Heart left ventricle (tissue), 13 donors: ENCODE results near the gene CCDC33.

Experiments used
- POLR2A ChIP-seq, 2 donors: fragments of 450-650 bp; IDR thresholded peaks; one replicate each; pipeline ENCODE4 v1.6.1; 2017; ENCODE audit warnings: antibody characterized with exemption in 2 of 2, mild to moderate bottlenecking in 2 of 2, moderate library complexity in 2 of 2
- TF ChIP-seq, protein P1 (sequence below), 12 donors: fragments of 200-600 bp; sonication (generic) in 4 of 12; IDR thresholded peaks; one replicate each; pipeline versions ENCODE4 v1.5.0 to v1.8.0; 2018 to 2022; ENCODE audit warnings: antibody characterized with exemption in 12 of 12, mild to moderate bottlenecking in 5 of 12
- donor health status: ischemic (EF 13 %, LVEDD 7.1; RV severe dilation, severe dysfunction).
- donor health status: DM: no; HTN: yes; CAD: no.
- donor health status: DM: no; HTN: no; CAD: no.
- donor health status: ischemic (EF 25% LVEDD 6.9; RV normal size, moderate dysfunction).
- donor health status: ischemic (EF 25% LVEDD 5.7; RV mildly dilated, moderate dysfunction).
- donor health status: ischemic (EF 35%, LVEDD 5.7; RV mildly dilated, moderate dysfunction).
- donor health status: nonischemic (EF 11% LVEDD 7.7; RV severe dilation, severe dysfunction).
- donor health status: DM: yes; HTN: yes; CAD: no.
- donor health status: PGD.
- donor health status: ischemic (EF 29% LVEDD 5.4; RV normal size, mild dysfunction).
- donor health status: nonischemic (EF 23%, LVEDD 6.1; RV moderate dilation, normal function).

DNA sequence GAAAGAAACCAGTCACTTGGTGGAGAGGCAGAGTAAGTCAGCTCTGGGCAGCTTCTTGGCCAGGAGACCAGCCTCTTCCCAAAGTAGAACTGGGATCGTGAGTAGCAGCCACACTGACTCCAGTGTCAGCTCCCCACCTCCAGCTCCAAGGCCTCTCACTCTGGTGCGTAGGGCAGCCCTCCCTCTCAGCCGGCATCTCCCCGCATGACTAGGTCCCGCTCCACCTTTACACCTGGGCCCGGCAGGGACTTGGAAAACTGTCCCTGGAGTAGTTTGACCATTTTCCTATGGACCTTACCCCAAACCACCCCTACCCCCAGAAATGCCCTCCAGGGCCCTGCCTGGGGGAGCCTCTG lies 36.9 kb upstream of the CCDC33 start:
- TF ChIP-seq, protein P1, sequence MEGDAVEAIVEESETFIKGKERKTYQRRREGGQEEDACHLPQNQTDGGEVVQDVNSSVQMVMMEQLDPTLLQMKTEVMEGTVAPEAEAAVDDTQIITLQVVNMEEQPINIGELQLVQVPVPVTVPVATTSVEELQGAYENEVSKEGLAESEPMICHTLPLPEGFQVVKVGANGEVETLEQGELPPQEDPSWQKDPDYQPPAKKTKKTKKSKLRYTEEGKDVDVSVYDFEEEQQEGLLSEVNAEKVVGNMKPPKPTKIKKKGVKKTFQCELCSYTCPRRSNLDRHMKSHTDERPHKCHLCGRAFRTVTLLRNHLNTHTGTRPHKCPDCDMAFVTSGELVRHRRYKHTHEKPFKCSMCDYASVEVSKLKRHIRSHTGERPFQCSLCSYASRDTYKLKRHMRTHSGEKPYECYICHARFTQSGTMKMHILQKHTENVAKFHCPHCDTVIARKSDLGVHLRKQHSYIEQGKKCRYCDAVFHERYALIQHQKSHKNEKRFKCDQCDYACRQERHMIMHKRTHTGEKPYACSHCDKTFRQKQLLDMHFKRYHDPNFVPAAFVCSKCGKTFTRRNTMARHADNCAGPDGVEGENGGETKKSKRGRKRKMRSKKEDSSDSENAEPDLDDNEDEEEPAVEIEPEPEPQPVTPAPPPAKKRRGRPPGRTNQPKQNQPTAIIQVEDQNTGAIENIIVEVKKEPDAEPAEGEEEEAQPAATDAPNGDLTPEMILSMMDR (IDR thresholded peaks at IDR 0.05) = no peak
- TF ChIP-seq POLR2A (IDR thresholded peaks at IDR 0.05) = no peak
